T-helper 1 cell treated with Interleukin-12 subunit alpha and Interleukin-12 subunit beta and Interleukin-4 antibody, amounts not matched to agents 30 ng/mL and 1 ng/mL, for 36 hours (primary cell): ENCODE measurements around the gene PDSS2. TPM values are rescaled to one million over a fixed set of nuclear protein-coding genes. Genes with fewer than 3 reads are reported as not detected.

Experiments used
- intact Hi-C: fragments of 100-400 bp; cut with micrococcal nuclease; formaldehyde crosslinking; loops from one replicate; pipeline ENCODE4 v1.15.1; 2024
- total RNA-seq: library from RNA; stranded (reverse); gene quantifications from 2 replicates; pipeline ENCODE4 v1.2.3, GENCODE V29; 2022

The PDSS2 gene
- total RNA-seq, 1 donor from 2014 or later, result 15.0 TPM

DNA sequence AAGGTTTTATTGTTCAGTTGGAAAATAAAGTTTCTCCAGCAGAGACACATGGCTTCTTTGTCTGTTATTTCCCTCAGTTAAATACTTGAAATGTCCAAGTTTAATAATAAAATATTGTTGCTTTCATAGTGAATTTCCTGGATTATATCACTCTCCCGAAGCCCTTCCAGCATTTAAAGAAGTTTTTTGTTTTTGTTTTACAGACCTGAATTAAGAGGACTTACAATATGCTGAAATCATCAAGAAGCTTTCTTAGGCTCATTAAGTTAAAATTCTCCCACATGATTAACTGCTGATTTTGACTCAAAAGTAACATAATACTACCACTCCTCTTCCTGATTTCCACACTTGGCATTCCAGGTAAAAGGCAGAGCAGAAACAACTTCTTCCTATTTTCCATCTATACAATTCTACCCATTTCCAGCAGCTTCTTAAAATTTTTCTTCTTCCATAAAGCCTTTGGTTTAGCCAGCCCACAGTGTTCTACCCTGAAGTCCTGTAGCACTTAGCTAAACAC lies 35.8 kb downstream of the PDSS2 start:
- intact Hi-C loops, result no loop called here

DNA sequence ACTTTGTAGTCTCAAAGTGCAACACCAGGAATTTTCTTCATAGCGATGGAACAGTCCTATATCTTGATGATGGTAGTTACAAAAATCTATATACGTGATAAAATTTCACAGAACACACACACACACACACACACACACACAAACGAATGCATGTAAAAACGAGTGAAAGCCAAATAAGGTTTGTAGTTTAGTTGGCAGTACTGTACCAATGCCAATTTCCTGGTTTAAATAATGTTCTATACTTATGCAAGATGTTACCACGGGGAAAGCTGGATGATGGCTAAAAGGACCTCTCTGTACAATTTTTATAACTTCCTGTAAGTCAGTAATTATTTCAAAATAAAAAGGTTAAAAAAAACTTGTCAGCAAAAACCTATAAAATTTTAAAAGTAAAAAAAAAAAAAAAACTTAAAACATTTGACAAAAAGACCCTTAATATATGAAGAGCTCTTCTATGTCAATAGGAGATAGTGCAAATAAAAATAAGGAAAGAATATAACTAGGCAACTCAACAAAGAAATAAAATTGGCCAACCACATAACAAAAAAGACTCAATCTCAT lies 37.6 kb downstream of the PDSS2 start:
- intact Hi-C loops, result no loop called here

DNA sequence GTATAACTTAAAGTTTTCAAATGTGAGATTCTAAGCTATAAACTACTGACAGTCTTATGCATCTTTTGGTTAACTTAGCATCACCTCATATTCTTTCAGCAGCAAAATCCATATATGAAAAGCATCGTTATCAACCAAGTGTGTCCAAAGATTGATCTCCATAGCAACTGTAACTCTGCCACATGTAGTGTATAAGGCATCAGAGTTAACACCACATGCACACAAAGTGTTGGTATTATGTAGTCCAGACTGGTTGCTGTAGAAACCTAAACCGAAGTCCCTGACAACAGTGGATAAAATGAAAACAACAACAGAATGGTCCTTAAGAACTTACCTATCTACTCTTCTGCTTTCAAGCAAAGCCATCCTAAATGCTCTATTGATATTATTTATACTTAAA lies 39.6 kb downstream of the PDSS2 start:
- intact Hi-C loops, result no loop called here

DNA sequence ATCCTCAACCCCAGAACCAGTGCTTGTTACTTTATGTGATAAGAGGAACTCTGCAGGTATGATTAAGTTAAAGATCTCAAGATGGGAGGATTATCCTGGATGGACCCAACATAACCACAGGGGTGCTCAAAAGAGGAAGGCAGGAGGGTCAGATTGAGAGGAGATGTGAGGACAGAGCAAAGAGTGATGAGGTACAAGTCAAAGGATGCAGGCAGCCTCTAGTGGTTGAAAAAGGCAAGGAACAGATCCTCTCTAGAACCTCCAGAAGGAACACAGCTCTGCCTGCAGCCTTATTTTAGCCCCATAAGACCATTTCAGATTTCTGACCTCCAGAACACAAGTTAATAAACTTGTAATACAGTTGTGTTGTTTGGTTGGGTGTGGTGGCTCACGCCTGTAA lies 41.2 kb downstream of the PDSS2 start:
- intact Hi-C loops, result no loop called here

DNA sequence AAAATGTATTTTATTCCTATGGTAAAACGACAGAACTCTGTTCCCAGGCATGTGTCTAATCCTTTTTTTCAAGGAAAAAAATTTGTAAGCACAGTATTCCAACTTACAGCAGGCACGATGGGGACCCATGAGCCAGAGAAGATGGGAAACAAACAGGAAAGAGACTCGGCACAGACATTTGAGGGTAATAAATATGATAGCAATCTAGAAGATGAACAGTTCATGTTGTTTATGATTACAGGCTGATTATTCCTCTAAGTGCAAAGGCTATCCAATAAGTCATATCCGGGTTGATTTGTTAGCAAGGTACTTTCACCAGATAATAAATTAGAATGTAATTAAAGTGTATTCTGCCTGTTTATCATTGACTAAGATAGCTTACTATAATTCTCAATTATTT lies 43.2 kb downstream of the PDSS2 start:
- intact Hi-C loops, result no loop called here

DNA sequence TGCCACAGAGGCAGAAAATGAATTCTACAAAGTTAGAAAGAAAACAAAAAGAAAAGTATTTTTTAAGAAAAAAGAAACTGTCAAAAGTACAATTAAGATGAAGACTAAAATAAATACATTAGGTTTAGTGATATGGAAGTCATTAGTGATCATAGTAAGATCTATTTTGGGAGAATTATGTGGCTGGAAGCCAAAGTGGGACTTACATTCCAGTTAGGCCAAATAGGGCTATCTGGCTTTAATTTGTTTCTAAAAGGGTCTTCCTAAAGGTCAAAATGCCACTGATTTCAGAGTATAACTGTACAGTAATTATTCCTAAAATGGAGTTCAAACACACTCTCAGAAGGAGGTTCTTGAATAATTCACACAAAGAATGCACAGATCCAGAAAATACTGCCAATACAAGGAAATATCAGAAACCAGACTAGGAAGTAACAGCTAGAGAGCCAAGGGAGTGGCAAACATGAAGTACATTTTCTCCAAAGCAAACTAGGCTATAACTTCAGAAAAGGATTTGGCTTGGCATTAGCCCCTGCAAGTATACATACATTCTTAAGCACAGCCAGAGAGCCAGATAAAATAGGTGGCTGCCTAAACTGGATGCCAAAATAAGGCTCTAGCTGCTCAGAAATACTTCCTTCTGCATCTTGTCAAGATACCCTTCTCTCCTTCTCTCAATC lies 45.3 kb downstream of the PDSS2 start:
- intact Hi-C loops, result no loop called here

DNA sequence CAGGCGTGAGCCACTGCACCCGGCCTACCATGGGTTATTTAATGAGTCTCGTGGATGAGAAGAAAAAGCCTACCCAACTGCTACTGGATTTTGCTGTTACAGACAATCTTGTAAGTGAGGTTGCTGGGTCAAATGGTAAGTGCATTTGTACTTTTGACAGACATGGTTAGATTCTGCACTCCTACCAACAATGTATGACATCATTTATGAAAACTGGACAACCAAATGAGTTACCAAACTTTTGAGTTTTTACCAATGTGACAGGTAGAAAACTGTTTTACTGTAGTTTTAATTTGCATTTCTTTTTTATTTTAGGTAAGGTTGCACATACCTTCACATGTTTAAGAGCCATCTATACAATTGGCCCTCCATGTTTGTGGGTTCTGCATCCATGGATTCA lies 48.2 kb downstream of the PDSS2 start:
- intact Hi-C loops, result no loop called here

DNA sequence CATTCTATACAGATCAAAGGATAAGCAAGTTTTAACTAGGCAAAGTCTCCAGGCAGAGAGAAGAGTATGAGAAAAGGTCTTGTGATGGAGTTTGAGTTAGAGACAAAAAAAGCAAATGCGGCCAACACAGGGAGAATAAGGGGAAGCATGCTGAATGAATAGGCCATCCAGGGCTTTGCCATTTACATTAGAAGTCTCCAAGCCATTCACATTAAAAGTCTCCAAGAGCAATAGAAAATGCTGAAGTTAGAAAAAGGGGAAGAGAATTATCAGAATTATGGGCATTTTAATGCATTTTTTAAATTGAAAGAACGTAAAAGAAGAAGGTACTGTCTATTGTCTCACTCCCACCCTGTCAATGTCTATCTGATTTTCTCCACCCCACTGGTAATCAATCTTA lies 49.4 kb downstream of the PDSS2 start:
- intact Hi-C loops, result no loop called here

DNA sequence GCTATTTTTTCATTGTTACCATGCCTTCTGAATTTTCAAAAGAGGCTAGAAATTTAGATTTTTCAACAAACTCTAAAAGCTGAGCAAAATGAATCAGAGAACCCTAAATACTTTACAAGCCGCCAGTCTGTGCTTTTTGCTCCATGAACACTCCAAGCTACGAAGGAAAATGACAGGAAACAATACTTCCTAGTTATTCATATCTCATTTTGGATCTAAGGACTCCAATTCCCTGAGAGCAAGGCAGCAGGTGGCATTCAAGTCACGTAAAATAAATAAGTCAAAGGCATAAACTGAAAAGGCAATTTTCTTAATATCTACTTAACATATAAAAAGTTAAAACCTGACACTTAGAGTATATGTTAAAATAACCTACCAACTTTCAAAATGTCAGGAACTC lies 50.6 kb downstream of the PDSS2 start:
- intact Hi-C loops, result no loop called here

DNA sequence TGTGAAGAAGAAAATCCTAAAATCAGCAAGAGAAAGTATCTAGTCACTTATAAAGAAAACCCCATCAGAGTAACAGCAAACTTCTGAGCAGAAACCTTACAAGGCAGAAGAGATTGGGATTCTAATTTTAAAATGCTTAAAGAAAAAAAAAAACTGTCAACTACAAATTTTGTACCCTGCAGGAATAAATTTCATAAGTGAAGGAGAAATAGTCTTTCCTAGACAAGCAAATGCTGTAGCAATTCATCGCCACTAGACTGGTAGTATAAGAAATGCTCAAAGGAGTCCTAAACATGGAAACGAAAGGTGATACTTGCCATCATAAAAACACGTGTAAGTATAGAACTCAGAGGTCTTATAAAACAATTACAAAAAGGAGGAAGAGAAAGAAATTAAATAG lies 54.4 kb downstream of the PDSS2 start:
- intact Hi-C loops, result no loop called here

DNA sequence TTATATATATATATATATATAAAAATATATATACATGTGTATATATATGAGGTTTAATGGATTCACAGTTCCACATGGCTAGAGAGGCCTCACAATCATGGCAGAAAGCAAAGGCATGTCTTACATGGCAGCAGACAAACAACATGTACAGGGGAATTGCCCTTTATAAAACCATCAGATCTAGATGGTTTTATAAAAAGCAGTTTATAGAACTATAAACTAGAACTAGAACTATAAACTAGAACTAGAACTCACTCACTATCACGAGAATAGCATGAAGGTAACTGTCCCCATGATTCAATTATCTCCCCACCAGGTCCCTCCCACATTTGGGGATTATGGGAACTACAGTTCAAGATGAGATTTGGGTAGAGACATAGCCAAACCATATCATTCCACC lies 56.8 kb downstream of the PDSS2 start:
- intact Hi-C loops, result no loop called here

DNA sequence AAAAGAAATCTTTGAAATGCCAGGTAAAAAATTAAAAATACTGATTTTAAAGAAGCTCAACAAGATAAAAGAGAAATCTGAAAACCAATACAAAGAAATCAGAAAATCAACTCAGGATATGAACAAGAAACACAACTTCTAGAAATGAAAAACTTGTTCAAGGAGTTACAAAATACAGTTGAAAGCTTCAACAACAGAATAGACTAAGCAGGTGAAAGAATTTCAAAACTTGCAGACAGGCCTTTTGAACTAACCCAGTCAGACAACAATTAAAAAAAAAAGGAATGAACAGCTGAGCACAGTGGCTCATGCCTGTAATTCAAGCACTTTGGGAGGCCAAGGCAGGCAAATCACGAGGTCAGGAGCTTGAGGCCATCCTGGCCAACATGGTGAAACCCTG lies 57.8 kb downstream of the PDSS2 start:
- intact Hi-C loops, result no loop called here

DNA sequence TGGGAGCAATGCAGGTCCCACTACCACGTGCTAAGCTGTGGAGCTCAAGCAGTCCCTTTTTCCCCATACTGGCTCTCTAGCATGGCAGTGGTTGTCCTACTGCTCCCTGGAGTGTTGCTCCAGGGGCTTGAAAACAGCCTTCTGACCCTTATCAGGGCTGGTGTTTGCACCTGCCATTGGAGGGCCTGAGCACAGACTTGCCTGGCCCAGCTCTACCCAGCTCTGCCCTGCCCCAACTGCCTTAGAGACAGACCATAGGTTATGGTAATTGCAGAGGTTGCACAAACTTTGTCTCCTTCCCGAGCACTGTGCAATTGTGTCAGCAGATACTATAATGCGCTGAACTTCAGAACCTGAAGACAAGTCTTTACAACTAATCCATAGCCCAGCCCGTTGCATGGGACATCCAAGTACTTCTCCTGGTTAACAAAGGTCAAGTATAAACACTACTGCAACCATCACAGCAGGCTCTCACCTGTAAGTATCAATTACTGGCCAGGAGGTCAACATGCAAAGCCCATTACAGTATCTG lies 58.7 kb downstream of the PDSS2 start:
- intact Hi-C loops, result no loop called here

DNA sequence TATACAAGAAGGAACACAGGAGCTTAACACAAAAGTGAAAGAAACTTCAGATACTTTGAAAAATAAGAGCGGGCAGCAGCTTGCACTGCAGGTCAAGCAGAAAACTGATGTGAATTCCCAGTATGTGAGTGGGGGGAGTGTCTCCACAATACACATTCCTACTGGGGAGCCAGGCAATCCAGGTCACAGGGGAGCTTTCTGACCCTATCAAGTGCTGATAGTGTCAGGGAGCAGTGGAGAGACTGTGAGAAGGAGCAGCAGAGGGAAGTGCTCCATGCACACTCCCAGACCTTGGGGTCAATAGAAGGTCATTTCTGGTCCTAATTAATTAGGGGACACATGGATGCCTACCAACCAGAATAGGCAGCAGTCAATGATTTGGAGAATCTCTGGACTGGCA lies 59.4 kb downstream of the PDSS2 start:
- intact Hi-C loops, result no loop called here

DNA sequence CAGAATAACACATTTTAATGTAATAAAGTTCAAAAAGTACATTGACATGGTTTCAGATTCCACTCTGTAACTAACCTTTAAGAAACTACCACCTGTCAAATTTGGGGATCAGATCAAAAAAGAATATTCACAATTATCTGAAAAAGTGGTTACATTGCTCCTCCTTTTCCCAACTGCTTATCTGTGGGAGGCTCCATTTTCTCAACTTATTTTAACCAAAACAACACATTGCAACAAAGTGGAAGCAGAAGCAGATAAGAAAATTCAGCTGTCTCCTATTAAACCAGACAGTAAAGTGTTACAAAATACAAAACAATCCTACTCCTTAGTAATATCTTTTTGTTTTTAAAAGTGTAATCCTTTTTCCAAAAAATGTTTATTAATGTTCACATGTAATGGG lies 61.4 kb downstream of the PDSS2 start:
- intact Hi-C loops, result no loop called here

DNA sequence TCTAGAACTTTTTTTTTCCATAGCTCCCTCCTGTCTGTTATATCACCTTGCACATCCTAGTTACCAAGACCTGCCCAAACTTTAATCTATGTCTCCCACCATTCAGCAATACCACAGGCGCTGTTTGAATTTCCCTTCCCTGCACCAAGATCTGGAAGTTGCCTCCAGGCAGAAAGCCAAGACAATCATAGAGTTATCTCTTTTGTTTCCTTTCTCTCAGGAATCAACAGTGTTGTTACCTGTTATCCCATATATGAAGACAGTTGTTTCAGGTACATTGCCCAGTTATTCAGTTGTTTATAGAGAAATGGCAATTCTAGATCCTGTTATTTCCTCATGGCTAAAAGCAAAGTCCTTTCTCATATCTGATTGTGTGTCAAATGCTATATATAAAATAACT lies 63.2 kb downstream of the PDSS2 start:
- intact Hi-C loops, result no loop called here

DNA sequence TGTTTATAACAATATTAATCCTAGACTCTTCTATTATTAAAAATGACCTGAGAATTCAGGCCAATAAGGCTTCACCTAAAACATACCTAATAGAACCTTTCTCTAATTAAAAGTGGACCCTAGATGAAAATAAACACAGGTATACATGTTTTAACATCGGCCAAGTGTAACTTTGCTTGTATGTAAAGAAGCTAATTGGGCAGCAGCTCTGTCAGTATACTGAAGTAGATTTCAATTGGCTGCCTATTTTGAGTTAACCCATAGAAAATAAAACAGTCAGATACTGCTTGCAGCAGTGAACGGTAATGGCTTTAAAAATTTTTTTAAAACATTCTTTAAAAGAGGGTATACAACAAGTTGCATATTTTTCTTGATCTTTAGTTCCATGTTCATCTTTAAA lies 67.3 kb downstream of the PDSS2 start:
- intact Hi-C loops, result no loop called here

DNA sequence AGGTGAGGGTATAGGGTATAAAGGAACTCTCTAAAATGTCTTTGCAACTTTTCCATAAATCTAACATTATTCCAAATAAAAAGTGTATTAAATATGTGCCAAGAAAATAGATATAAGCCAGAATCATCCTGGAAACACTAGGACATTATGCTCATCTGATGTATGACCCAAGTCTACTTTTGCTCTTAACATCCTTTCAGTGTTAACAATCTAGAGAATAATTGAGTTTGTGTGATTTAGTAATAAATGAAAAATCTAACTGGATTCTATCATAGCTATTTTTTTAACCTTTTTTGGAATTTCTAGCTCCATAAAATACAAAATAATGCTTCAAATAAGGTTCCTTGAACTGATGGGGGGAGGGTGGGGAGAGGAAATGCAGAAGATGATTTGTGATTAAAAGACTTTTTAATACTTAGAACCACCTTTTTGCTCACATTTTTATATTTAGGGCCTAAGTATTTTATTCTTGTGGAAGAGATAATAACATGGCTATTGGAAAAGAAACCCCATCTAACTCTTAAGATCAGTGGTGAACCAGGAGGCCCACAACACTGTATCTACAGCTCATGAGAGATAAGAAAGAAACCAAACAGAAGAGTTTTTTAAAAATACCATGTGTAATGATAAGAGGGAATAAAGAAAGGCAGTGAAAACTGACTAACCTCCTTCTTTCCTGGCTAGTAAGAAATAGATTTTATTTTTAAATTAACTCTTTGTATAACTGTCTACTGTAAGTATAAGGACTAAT lies 68.5 kb downstream of the PDSS2 start:
- intact Hi-C loops, result no loop called here

DNA sequence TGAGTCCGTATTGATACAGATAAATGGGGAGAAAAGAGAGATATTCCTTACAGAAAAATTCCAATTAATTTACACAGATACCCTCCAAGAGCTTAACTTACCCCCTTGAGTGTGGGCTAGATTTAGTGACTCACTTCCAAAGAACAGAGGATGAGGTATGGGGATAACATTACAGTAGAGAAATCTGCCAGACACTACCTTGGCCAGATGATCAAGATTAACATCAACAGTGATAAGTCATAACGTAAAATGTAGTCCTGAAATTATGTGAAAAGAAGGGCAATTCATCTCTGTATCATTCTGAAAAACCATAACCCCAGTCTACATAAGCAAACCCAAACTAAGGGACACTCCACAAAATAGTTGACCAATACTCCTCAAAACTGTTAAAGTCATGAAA lies 69.3 kb downstream of the PDSS2 start:
- intact Hi-C loops, result no loop called here

DNA sequence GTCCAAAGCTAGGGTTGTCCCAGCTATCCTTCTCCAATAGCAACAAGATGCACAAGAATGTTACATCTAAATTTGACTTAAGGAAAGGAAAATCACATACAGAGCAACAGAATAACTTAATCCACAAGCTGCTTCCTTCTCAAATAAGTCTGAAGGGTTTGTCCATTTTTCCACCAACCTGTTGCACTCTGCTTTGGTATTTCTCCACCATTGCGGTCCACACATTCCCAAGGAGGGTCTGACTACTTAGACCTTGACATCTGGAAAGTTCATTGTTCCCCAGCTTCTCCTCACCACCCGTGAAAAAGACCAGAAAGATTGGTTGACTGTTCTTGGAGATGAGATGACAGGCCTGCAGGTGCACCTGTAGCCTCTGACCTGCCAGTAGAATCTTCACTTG lies 72.5 kb downstream of the PDSS2 start:
- intact Hi-C loops, result no loop called here

DNA sequence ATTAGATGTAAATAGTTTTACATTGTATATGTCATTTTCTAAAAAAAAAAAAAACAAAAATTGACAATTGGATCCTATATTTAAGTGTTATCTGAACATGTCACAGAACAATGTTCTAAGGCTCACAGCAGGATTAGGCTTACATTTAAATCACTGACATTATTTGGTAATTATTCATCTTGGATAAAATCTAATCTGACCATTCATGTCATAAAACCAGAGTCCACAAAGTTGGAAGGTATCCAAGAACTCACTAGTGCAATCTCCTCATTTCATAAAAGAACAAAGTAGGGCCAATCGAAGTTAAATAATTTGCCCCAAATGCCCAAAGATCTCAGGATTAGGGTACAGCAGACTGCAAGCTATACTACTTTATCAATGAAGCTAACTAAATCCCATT lies 73.0 kb downstream of the PDSS2 start:
- intact Hi-C loops, result no loop called here

DNA sequence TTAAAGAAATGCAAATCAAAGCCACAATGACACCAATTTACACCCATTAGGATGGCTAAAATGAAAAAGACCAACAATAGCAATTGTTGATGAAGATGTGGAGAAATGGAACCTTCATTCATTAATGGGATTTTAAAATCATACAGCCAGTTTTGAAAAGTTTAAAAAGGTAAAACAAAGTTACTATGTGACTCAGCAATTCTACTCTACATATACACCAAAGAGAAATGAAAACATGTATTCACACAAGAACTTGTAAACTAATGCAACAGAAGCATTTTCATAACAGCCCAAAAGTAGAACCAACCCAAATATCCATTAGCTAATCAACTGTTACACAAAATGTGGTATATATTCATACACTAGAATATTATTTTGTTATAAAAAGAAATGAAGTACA lies 75.7 kb downstream of the PDSS2 start:
- intact Hi-C loops, result no loop called here

DNA sequence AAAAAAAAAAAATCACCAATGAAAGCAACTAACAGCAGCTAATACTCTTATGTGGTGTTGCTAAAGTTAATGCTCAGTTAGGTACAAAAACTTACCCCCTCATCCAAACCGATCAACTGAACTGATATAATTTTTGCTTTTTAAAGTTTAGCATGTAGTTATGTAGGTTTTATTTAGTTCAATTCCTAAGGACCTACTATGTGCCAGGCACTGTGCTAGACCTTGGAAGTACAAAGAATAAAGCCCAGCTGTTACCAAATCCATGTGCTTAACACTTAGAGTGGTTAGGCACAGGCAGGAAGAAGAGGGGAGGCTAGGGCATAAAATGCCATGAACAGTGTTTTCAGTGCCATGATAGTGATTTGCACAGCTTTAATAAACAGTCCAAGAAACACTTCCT lies 85.1 kb downstream of the PDSS2 start:
- intact Hi-C loops, result no loop called here
